ENCODE measurements around the gene STRIP1.
A peak's percentile ranks its signal among the peaks of the same experiment; 100 is the strongest.

The STRIP1 gene

DNA sequence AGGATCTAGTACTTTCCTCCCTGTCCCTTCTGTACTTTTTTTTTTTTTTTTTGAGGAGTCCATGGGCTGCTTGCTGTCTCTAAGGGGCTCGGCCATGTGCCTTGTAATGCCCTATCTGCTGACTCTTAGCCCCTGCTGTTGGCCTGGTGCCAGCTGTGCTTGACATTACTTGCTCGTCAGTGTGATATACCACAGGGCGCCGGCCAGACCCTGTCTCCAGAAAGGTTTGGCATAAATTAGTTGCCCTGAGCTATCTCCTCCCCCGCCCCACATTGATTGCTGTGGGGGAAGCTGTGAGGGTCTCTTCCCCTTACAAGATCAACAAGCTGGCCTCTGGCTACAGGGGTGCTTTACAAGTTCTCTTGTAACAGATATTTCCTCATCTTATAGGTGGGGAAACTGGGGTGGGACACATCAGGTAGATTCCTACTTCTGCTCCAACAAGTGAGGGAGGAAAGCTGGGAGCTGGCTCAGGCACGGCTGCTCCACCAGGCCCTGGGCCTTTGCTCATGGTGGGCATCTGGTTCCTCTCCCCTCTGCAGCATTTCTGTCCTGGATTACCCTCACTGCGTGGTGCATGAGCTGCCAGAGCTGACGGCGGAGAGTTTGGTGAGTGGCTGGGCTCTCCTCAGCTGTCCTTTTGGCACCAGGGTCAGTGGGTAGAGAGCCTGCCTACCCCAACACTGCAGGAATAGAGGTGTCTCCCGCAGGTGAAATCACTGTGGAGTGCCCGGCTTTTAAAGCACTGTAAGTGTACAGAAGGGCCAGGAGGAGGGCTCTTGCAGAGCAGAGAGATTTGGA is 15.6 kb downstream of the STRIP1 start:
- peak in 2 of 58 donors; percentile 10 to 14 for DNase-seq

DNA sequence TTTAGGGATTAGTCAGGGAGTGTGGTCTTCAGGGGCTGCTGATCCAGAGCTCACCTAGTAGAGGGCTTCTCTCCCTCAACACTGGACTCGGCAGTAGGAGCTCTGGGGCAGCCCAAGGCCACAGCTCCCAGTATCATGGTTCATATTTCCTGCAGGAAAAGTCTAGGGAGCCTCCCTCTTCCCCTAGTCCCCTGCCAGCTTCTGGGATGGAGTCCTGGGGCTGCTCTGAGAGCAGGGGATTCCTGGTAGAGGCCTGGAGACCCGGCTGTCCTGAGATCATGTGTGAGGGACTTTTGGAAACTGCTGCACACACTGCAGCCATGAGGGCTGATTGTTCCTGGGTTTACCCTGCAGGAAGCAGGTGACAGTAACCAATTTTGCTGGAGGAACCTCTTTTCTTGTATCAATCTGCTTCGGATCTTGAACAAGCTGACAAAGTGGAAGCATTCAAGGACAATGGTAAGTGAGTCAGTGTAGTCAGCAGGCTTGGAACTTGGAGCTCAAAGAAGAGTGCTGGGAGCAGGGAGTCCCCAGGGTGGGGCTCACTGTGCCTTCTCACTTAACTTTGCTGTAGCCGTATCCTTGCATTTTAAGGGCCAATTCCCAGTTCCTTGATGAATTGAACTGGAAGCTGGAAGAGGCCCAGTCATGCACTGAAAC is 16.3 kb downstream of the STRIP1 start:
- DNase-seq, result no peak

DNA sequence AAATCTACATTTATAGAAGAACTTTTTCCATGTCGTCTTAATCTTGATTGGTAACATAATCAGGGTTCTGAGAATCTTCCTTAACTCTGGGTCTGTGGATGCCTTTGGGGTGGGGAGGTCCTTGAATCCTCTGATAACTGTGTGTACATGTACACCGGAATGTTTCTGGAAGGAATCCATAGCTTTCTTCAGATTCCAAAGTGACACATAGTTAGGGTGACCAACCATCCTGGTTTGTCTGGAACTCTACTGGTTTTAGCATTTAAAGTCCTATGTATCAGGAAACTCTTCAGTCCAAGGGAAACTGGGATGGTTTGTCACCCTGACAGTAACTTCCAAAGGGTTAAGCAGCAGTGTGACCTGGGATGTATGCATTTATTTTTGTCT is 16.8 kb downstream of the STRIP1 start:
- no peak for DNase-seq

DNA sequence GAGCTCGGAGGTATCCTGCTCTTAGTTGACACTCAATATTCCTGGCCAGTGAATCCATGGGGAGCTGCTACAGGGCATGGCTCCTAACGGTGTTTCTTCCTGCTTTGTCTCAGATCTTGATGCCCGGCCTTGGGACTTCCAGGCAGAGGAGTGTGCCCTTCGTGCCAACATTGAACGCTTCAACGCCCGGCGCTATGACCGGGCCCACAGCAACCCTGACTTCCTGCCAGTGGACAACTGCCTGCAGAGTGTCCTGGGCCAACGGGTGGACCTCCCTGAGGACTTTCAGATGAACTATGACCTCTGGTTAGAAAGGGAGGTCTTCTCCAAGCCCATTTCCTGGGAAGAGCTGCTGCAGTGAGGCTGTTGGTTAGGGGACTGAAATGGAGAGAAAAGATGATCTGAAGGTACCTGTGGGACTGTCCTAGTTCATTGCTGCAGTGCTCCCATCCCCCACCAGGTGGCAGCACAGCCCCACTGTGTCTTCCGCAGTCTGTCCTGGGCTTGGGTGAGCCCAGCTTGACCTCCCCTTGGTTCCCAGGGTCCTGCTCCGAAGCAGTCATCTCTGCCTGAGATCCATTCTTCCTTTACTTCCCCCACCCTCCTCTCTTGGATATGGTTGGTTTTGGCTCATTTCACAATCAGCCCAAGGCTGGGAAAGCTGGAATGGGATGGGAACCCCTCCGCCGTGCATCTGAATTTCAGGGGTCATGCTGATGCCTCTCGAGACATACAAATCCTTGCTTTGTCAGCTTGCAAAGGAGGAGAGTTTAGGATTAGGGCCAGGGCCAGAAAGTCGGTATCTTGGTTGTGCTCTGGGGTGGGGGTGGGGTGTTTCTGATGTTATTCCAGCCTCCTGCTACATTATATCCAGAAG is 19.4 kb downstream of the STRIP1 start:
- DNase-seq, result peak in 52 of 58 donors; percentile 1 to 84 (median 32)

DNA sequence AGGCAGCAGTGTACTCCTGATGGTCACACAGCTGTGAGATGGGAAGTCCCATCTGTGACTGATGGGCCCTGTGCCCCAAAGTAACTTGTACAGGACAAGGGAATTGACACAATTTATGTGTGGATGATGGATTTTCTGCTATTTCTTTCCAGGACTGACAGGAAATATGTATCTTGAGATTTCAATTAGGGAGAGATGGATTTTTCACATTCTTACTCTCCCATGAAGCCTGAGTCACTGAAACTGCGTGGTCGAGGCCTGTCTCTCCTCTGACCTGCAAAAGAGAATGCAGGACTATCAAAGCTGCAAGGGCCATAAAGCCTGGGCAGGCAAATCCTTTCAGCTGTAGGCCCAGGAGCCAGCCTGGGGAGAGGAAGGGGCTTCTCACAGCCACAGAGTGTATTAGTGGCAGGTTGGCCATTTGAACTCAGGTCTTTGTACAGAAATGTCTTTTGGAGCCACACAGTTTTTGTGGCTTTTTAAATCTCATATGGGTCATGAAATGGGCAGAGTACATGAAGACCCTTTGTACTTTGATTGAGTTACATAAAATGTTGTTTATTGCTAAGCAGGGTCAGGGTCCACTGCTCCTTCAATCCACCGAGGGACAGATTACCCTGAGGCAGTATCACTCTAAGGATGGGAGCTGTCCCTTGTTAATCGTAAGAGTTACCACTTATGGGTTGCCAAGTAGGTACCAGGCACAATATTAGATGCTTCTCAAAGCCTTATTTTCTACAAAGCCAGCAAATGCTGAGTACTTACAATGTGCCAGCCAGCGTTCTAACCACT is 21.3 kb downstream of the STRIP1 start:
- no peak for DNase-seq

DNA sequence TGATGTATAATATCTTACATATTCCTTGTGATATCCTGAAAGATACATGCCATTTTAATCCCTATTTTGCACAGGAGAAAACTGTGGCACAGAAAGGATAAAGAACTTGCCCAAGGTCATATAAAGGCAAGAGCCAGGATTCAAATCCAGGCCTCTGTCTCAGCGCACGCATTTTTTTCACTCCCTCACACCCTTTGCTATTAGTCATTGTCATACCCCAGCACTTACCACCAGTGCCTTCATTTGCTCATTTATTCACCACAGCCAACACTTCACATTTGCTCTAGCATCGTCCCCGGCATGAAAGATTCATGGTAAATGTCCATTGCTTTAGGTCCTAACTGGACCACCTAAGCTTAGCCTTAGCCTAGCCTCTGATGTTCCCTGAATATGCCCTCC is 21.9 kb downstream of the STRIP1 start:
- no peak for DNase-seq

DNA sequence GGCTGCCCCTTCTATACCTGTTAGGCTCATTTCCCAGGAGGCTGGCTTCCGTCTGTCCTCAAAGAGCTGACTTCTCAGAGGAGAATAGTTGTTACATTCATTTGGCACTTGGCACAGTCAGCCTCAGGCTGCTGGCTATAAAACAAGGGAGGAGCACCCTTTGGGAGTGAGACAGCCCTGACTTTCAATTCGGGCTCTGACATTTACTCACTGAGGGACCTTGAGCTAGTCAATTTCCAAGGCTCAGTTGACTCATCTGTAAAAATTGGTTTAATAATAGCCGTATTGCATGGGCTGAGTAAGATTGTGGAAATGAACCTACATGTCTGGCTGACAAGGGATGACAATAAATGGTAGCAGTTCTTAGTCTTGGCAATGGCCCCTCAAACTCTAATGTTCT is 22.4 kb downstream of the STRIP1 start:
- no peak for DNase-seq

DNA sequence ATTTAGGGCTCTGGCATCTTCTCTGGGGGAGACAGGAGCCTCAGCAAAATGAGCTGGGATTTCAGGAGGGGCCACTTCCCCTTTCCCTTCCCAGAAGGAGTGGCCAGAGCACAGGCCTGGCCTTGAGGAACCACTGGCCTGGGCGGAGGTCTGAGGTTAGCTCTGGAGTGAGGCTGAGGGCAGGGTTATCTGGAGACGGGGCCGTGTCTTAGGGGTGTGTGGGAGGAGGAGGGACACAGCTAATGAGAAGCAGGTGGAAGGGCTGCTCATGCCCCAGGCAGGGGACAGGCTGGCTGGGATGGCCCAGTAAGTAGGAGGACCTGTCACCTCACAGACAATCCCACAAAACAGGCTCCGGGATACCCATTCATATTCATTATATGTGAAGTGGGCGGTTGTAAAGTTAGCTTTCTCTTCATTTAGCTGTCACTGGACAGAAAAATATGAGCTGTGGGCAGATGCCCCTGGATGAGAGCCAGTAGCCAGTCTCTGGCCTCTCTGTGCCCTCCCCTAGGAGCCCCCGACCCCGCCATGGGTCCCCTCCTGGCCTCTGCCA is 23.6 kb downstream of the STRIP1 start:
- DNase-seq, result peak in 1 of 58 donors; percentile 8

DNA sequence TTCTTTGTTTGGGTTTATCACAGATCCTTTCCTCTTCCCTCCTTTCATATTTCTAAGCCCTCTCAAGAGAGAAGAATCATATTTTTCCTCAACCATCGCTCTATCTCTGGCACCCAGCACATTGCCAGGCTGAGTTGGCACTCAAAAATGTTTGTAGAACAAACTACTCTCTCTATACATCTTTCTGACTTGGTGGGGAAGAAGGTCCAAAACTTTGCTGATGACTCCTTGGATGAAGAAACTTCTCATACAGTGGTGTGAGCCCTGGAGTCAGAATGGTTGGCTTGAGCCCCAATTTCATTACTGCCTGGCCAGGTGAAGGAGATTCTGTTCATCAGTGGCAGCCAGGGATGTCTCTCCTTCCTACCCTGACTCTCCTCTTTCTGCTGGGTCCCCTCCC is 24.2 kb downstream of the STRIP1 start:
- no peak for DNase-seq

DNA sequence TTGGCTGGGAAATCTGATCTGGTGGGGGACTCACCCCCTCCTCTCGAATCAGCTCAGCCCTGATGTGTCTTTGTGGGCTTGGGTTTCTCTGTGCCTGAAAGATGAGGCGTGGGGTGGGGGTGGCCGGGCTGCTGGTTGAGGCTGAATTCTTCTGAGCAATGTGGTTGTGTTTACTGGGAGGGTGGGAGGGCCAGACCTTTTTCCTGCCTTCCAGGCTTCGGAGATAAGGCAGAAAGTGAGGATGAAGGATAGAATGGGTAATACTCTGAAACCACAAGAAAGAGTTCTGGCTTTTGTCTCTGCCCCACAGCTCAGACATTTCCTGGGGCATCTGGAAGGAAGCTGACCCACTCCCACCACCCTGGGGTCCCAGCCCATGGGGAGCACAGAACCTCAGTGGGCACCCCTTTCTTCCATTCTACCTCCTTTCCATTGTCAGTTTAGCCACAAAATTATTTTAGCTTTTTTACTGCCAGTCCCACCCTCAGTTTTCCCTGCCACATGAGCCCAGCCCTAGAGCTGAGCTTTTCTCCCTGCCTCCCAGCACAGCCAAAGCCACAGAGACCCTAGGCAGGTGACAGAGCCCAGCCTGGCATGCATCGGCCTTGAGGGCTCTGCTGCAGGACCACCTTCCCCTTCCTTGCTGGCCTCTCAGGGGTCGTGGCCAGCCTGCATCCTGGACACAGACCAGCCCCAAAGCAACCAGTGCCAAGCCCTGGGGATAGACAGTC is 24.9 kb downstream of the STRIP1 start:
- no peak for DNase-seq

DNA sequence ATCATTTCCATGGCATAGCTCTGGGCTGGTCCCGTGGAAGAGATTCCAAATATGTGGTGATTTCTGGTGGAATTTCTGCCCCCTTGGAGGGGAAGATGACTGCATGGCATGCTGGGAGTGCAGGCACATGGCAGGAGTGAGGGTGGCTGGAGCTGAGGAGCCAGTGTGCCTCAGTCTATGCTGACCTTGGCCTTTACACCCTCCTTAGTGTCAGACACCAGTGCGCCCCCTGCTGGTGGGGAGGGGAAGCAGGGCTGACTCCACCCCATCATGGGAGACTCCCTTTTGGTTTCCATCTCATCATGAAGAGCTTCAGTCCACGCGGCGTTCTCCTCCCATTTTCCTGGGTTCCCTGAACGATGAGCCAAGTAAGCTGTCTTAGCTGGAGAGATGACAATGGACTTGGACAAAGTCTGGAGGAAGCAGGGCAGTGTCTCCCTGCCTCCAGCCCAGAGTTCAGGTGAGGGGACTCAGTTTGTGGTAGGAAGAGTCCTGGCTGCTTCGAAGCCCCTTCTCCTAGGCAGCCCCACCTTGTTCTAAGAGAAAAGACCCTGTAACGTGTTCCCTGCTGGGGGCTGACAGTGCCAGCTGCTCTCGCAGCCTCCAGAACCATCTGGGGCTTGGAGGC is 25.7 kb downstream of the STRIP1 start:
- peak in 1 of 58 donors; percentile 13 for DNase-seq

DNA sequence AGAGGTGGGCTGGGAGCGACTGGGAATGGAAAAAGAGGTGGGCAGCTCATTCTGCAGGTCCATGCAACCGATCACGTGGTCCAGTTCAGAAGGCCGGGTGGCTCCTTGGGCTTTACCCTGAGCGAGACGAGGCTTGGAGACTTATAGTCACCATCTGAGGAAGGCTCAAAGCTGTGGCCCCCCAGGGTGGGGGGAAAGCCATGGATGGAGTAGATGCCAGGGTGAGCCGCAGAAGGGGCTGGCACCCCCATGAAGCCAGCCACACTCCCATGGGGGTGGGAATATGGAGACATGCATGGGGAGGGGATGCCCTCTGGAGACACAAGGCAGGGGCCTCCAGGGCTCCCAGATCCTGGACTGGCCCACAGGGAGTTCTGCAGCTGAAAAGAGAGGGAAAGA is 26.2 kb downstream of the STRIP1 start:
- DNase-seq, result no peak

DNA sequence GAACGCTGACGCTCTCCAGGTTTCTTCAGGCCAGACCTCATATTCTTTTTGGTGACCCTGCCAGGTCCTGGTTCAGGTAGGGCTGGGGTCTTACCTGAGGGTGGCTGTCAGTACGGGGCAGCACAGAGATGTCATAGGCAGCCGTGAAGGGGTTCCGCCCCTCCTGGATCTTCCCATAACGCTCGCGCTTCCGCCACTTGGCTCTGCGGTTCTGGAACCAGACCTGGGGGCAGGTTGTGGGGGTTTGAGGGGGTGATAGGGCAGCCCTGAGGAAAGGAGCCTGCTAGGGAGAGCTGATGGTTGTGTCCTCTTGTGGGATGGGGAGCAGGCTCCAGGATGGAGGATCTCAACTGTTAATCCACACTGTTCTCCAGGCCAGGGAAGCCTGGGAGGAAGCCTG is 26.9 kb downstream of the STRIP1 start:
- DNase-seq, result no peak

DNA sequence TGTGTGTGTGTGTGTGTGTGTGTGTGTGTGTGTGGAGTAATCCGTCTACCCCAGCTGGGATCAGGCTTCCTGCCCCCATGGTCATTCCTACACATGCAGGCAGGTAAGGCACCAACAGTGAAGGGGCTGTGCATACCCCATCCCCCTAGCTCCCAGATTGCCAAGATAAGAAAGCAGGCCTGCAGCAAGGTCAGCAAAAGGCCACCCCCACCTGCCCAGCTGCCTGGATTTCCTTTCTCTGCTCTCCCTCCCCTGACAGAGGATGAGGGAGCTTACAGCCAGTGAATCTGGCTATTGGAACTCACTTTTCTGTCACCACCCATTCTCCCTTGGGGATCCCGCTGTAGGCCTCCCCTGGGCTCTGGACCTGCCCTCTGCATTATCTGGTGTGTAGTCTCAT is 28.2 kb downstream of the STRIP1 start:
- no peak for DNase-seq

DNA sequence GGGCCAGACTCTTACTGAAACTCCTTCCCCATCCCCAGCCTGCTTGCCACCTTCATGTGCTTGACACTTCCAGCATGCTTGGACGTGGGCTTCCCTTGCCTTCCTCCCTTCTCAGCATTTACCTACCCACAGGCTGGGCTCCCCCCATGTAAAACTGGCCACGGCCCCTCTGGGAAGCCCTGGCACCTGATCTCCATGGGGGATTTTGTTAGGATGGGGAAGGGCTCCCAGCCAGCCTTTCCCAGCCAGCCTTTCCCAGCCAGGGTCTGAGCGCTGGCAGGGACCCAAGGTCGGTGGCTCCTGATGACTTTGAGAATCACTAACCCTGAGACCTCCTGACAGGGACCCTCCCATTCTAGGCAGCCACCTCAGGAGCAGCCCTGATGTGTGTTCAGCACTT is 29.4 kb downstream of the STRIP1 start:
- no peak for DNase-seq

DNA sequence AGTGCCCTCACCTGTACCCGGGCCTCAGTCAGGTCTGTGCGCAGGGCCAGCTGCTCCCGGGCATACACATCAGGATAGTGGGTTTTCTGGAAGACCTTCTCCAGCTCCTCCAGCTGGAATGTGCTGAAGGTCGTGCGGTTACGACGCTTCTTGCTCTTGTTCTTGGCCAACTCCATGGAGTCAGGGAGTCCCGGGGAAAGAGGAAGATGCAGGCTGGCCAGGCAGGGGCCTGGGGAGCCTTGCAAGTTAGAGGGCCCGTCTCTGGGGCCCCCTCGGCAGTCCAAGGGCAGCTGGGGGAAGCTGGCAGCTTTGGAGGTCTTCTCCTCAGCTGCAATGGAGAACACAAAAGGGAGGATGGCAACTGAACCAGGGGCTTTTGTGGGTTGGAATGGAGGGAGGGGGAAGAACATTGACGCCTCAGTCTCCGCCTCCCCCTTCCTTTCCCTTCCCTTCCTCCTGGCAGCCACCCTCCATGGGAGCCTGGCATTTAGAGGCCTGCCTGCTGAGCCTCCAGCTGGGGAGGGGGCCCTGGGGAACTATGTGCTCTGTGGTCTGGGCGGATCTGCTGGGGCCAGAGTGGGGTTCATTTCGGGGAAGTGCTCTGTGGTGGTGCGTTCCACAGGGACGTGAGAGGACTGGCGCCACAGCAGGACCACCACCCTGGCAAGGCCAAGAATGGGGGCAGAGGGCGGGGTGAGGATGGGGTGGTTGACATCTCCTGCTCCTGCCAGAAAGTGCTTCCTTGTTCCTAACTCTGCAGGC is 30.3 kb downstream of the STRIP1 start:
- DNase-seq, result no peak

DNA sequence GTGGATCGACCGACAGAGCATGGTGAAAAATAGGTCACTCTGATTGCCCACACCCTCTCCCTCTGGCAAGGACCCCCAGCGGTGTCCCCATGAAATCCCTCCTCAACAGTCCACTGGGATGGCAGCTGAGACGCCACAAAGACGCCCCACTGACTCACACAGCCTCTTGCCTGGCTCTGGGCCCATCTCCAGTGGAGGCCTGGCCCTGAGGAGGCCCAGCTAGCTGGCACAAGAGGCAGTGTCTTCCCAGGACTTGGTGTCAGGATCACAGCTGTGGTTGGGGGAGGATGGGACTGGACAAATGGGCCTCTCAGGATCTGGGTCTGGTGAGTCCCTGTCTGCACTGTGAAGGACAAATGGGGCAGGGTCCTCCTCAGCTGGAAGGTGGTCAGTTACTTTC is 31.4 kb downstream of the STRIP1 start:
- DNase-seq, result no peak

DNA sequence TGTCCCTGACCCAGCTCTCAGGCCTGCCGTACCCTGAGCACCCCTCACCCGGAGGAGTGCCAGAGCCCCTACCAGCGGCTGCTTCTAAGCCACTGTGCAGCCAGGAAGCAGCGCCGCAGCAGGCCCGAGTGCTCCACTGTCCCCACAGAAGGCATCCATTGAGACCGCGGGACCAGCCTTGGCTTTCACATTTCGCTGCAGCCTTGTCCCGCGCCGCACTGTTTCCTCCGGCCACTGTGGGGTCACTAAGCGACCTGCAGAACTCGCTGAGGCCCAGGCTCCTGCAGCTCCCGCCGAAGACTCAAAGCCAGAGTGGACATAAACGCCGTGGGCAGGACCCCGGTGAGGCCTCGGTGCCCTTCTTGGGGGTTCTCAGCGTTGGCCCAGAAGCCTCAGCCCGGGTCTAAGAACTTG is 33.1 kb downstream of the STRIP1 start:
- no peak for DNase-seq

Data from anterior cingulate cortex (tissue), 58 donors.